Keratinocyte (primary cell): ENCODE results near the gene MTA2. TPM values are rescaled to one million over a fixed set of nuclear protein-coding genes. Genes with fewer than 3 reads are reported as not detected.

Experiments used
- DNase-seq: peaks from one replicate; pipeline ENCODE4 v3.0.0-alpha.2; 2011; ENCODE audit warnings: low read depth, missing footprints, low spot score
- FAIRE-seq: peaks from 2 replicates; lab custom pipeline; 2011; peaks lifted over from hg19 to GRCh38; lab: Jason Lieb, UNC
- H2AFZ ChIP-seq: 2 replicates; pipeline ENCODE4 v1.6.0; 2012; ENCODE audit warnings: low read length, control low read depth, inconsistent platforms; ENCODE audit not compliant: control insufficient read depth
- H3K27ac ChIP-seq: 2 replicates; pipeline ENCODE4 v1.5.1; 2011; ENCODE audit warnings: low read length; ENCODE audit not compliant: control insufficient read depth, insufficient read depth
- H3K27me3 ChIP-seq: 3 replicates; pipeline ENCODE4 v1.6.0; 2011; ENCODE audit warnings: low read length; ENCODE audit not compliant: control insufficient read depth, insufficient read depth; ENCODE audit errors: extremely low read depth
- H3K36me3 ChIP-seq, 2 experiments: 2 replicates in 1 of 2; 3 replicates in 1 of 2; pipeline ENCODE4 v1.5.1; 2011; ENCODE audit warnings: low read length in 2 of 2, mild to moderate bottlenecking in 1 of 2; ENCODE audit not compliant: control insufficient read depth in 2 of 2, insufficient read depth in 2 of 2; ENCODE audit errors: extremely low read depth in 1 of 2
- H3K4me1 ChIP-seq: 3 replicates; pipeline ENCODE4 v1.5.1; 2011; ENCODE audit warnings: low read length; ENCODE audit not compliant: control insufficient read depth, insufficient read depth; ENCODE audit errors: extremely low read depth
- H3K4me2 ChIP-seq: 3 replicates; pipeline ENCODE4 v1.6.0; 2011; ENCODE audit warnings: low read depth, low read length; ENCODE audit not compliant: control insufficient read depth, insufficient read depth; ENCODE audit errors: extremely low read depth
- H3K4me3 ChIP-seq, 3 experiments: fragments of 200-600 bp in 1 of 3; sonication (generic) in 1 of 3; 2 replicates in 2 of 3; 3 replicates in 1 of 3; pipeline ENCODE4 v1.5.1; 2011 to 2016; ENCODE audit warnings: low read length in 3 of 3, mild to moderate bottlenecking in 3 of 3, control low read depth in 2 of 3, inconsistent platforms in 1 of 3, low read depth in 1 of 3, mixed read lengths in 1 of 3, mixed run types in 1 of 3, moderate library complexity in 1 of 3; ENCODE audit not compliant: control insufficient read depth in 2 of 3, insufficient read depth in 2 of 3; ENCODE audit errors: extremely low read depth in 1 of 3
- H3K79me2 ChIP-seq: 2 replicates; pipeline ENCODE4 v1.6.0; 2012; ENCODE audit warnings: low read length; ENCODE audit not compliant: control insufficient read depth, insufficient read depth
- H3K9ac ChIP-seq: 3 replicates; pipeline ENCODE4 v1.6.0; 2011; ENCODE audit warnings: low read length; ENCODE audit not compliant: control insufficient read depth, insufficient read depth; ENCODE audit errors: extremely low read depth
- H3K9me1 ChIP-seq: 3 replicates; pipeline ENCODE4 v1.6.0; 2011; ENCODE audit warnings: low read length; ENCODE audit not compliant: control insufficient read depth, insufficient read depth; ENCODE audit errors: extremely low read depth
- H3K9me3 ChIP-seq: 2 replicates; pipeline ENCODE4 v1.5.1; 2012; ENCODE audit warnings: low read depth, low read length; ENCODE audit not compliant: control insufficient read depth
- H4K20me1 ChIP-seq: 3 replicates; pipeline ENCODE4 v1.6.0; 2011; ENCODE audit warnings: low read length; ENCODE audit not compliant: control insufficient read depth, insufficient read depth; ENCODE audit errors: extremely low read depth
- CTCF ChIP-seq, 3 experiments: IDR thresholded peaks in 1 of 3; conservative IDR thresholded peaks in 1 of 3; optimal IDR thresholded peaks in 1 of 3; 2 replicates in 2 of 3; 3 replicates in 1 of 3; pipeline versions ENCODE3 to v1.5.1; 2011; ENCODE audit warnings: low read length in 3 of 3, mild to moderate bottlenecking in 3 of 3, moderate library complexity in 2 of 3, control low read depth in 1 of 3, inconsistent platforms in 1 of 3; ENCODE audit not compliant: insufficient read depth in 2 of 3; ENCODE audit errors: extremely low read depth in 1 of 3
- EZH2 ChIP-seq: IDR thresholded peaks from one replicate; pipeline ENCODE4 v1.6.1; 2012; ENCODE audit warnings: inconsistent platforms, mild to moderate bottlenecking, low read length, moderate library complexity
- dilution Hi-C: fragments of 300-500 bp; cut with MboI; formaldehyde crosslinking; loops from one replicate; pipeline ENCODE4 v1.7.0; 2020; ENCODE audit warnings: low sequenced_read_pairs; ENCODE audit not compliant: extremely low pct_ligation_motif_present
- polyA plus RNA-seq, 5 experiments: library from polyadenylated mRNA; depleted of rRNA in 3 of 5; stranded (reverse) in 3 of 5; stranded (forward) in 1 of 5; unstranded in 1 of 5; fragments of >200 nt; gene quantifications; 1 replicate in 1 of 5; 2 replicates in 3 of 5; 3 replicates in 1 of 5; pipeline versions ENCODE4 v1.2.1 to v1.2.3, GENCODE V29; 2011 to 2012; ENCODE audit warnings: missing spikeins in 2 of 5, low read depth in 1 of 5, low replicate concordance in 1 of 5

The MTA2 gene
- polyA plus RNA-seq, 1 donor (not counting 4 experiments of a cell fraction or from before 2014, with no cell fraction given), result 39.7 TPM

GRCh38 chr11:62614275-62614674 is 12.6 kb upstream of the MTA2 start:
- TF ChIP-seq CTCF (optimal IDR thresholded peaks at IDR 0.05 in 1 of 3, IDR thresholded peaks at IDR 0.05 in 1 of 3, conservative IDR thresholded peaks at IDR 0.05 in 1 of 3; ENCODE audit: extremely low read depth in 1 of 3, insufficient read depth in 2 of 3, low read length in 3 of 3) (no peak), EZH2 (no peak)
- peak; percentile 82 for FAIRE-seq

DNA sequence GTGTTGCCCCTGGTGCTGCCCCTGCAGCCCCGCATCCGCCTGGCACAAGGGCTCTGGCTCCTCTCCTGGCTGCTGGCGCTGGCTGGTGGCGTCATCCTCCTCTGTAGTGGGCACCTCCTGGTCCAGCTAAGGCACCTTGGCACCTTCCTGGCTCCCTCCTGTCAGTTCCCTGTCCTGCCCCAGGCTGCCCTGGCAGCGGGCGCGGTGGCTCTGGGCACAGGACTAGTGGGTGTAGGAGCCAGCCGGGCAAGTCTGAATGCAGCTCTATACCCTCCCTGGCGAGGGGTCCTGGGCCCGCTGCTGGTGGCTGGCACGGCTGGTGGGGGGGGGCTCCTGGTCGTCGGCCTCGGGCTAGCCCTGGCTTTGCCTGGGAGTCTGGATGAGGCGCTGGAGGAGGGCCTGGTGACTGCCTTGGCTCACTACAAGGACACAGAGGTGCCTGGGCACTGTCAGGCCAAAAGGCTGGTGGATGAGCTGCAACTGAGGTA is 11.7 kb upstream of the MTA2 start:
- Histone ChIP-seq H2AFZ (no peak overlapping the region), H3K4me1 (peaks cover 20% of the 10 kb centered on the region), H3K79me2 (no peaks in the 10 kb centered on the region), H3K9ac (no peak overlapping the region), H3K27ac (no peak overlapping the region), H4K20me1 (no peaks in the 10 kb centered on the region), H3K9me1 (no peaks in the 10 kb centered on the region), H3K4me2 (no peak overlapping the region), H3K27me3 (no peaks in the 10 kb centered on the region), H3K4me3 (no peak overlapping the region), H3K36me3 (peaks cover 11 to 21% of the 10 kb centered on the region in 2 experiments), H3K9me3 (no peaks in the 10 kb centered on the region)
- dilution Hi-C loops, result no loop called here
- TF ChIP-seq EZH2 (no peak), CTCF (optimal IDR thresholded peaks at IDR 0.05 in 1 of 3, IDR thresholded peaks at IDR 0.05 in 1 of 3, conservative IDR thresholded peaks at IDR 0.05 in 1 of 3; ENCODE audit: extremely low read depth in 1 of 3, insufficient read depth in 2 of 3, low read length in 3 of 3) (no peak)
- DNase-seq (no peak), FAIRE-seq (no peak)

More at GRCh38 chr11:62614275-62614674, 12.6 kb upstream of the MTA2 start:
- no peak for DNase-seq
- Histone ChIP-seq H3K36me3 (peaks cover 8 to 18% of the 10 kb centered on the region in 2 experiments), H3K9ac (no peak overlapping the region), H3K27ac (no peak overlapping the region), H3K4me3 (no peak overlapping the region), H4K20me1 (no peaks in the 10 kb centered on the region), H3K9me1 (no peaks in the 10 kb centered on the region), H3K27me3 (no peaks in the 10 kb centered on the region), H3K9me3 (no peaks in the 10 kb centered on the region), H3K79me2 (no peaks in the 10 kb centered on the region), H3K4me1 (peaks cover 22% of the 10 kb centered on the region), H2AFZ (no peak overlapping the region), H3K4me2 (no peak overlapping the region)
- dilution Hi-C loops, result no loop called here
